Activated naive CD4-positive, alpha-beta T cell treated with anti-CD3 and anti-CD28 coated beads, Interleukin-2, amount 10 ng/mL, durations not matched to agents 7 days and 5 days (primary cell): Measurements from ENCODE around the gene CLCN7.

Experiments
- CTCF ChIA-PET: fragments of 350-600 bp; sonication (Branson Sonifier 250); formaldehyde crosslinking; loops from one replicate; lab custom pipeline; 2021; ENCODE audit warnings: antibody characterized with exemption; lab: Charles Lee
- DNase-seq: peaks from one replicate; pipeline ENCODE4 v3.0.0-alpha.2; 2020
- H3K27ac Mint-ChIP-seq: one replicate; pipeline ENCODE4 v1.8.0; 2021; ENCODE audit warnings: mild to moderate bottlenecking, moderate library complexity, mixed read lengths
- H3K27me3 Mint-ChIP-seq: one replicate; pipeline ENCODE4 v1.8.0; 2021; ENCODE audit warnings: mild to moderate bottlenecking, mixed read lengths
- H3K36me3 Mint-ChIP-seq: one replicate; pipeline ENCODE4 v1.8.0; 2021; ENCODE audit warnings: mixed read lengths
- H3K4me1 Mint-ChIP-seq: one replicate; pipeline ENCODE4 v1.8.0; 2021; ENCODE audit warnings: mixed read lengths
- H3K4me3 Mint-ChIP-seq: one replicate; pipeline ENCODE4 v1.8.0; 2021; ENCODE audit warnings: mild to moderate bottlenecking, moderate library complexity, mixed read lengths
- H3K9me3 Mint-ChIP-seq: one replicate; pipeline ENCODE4 v1.8.0; 2021; ENCODE audit warnings: mixed read lengths

CLCN7 gene

DNA sequence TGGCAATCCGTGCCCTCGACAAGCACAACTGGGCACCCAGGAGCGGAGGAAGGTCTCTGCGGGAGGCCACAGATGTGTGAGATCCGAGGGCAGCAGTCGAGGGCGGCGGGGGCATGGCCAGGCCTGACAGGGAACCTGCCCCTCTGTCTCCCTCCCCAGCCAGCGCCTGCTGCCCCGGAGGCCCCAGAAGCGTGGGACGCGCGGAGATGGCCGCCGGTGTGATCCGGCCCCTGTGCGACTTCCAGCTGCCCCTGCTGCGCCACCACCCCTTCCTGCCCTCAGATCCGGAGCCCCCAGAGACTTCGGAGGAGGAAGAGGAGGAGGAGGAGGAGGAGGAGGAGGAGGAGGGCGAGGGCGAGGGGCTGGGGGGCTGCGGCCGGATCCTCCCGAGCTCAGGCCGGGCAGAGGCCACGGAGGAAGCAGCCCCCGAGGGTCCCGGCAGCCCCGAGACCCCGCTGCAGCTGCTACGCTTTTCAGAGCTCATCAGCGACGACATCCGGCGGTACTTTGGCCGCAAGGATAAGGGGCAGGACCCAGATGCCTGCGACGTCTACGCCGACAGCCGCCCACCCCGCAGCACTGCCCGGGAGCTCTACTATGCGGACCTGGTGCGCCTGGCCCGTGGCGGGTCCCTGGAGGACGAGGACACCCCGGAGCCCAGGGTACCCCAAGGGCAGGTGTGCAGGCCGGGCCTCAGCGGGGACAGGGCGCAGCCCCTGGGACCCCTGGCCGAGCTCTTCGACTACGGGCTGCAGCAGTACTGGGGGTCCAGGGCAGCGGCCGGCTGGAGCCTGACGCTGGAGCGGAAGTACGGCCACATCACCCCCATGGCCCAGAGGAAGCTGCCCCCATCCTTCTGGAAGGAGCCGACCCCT, 42.2 kb downstream of the CLCN7 start:
- peak; percentile 30 for DNase-seq
- Mint-ChIP-seq H3K4me3 (no peak overlapping the region), H3K4me1 (no peaks in the 10 kb centered on the region), H3K27me3 (peaks cover 18% of the 10 kb centered on the region), H3K9me3 (no peaks in the 10 kb centered on the region), H3K27ac (no peak overlapping the region), H3K36me3 (no peaks in the 10 kb centered on the region)
- CTCF ChIA-PET, result interaction anchor here (1.4 kb wide), 1 partner anchor 10 kb away, joined by 4 read pairs; no protein-coding TSS in a partner anchor

- CTCF ChIA-PET, result no interaction called here
- no peak for DNase-seq
- no peak overlapping the region for H3K27ac Mint-ChIP-seq
- peaks cover 18% of the 10 kb centered on the region for H3K27me3 Mint-ChIP-seq
- H3K36me3 Mint-ChIP-seq, result no peaks in the 10 kb centered on the region
- no peak overlapping the region for H3K4me3 Mint-ChIP-seq
- no peaks in the 10 kb centered on the region for H3K4me1 Mint-ChIP-seq
- no peaks in the 10 kb centered on the region for H3K9me3 Mint-ChIP-seq
Observed at GRCh38 chr16:1431497-1432270, 43.1 kb downstream of the CLCN7 start.

GRCh38 chr16:1430759-1431496, 43.9 kb downstream of the CLCN7 start, which contains the start of gene PERCC1:
PERCC1 (plus strand) TSS chr16:1431078; CDS start chr16:1432594, 1,516 bp downstream.
- H3K27ac Mint-ChIP-seq, result no peak within 1 kb of the TSS
- peaks cover 18% of the 10 kb centered on the region for H3K27me3 Mint-ChIP-seq
- no peaks in the 10 kb centered on the region for H3K9me3 Mint-ChIP-seq
- no peak within 1 kb of the TSS for H3K4me3 Mint-ChIP-seq
- CTCF ChIA-PET, result no interaction called here
- H3K4me1 Mint-ChIP-seq, result no peaks in the 10 kb centered on the region
- no peaks in the 10 kb centered on the region for H3K36me3 Mint-ChIP-seq
- no peak for DNase-seq

DNA sequence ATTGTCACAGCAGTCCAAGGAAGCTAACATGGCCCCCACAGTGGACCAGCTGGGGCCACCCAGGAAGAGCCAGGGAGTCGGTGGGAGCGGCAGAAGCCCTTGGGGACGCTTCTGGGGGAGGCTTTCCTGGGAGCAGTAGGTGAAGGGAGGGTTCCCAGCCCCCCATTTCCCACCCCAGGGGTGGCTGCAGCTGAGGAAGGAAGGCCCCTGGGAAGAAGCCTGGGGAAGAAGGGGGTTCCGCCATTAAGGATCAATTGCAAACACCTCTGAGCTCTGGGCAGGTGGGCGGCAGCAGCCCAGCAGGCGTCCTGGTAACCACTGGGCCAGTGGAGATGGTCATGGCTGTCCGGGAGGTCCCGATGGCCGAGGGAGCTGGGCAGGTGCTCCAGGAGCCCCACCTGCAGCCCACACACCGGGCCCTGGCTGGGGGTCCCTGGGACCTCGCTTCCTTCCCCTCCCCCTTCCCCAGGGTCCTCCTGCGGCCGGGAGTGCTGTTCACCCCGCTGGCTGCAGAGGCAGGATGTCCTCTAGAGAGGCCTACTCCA, 44.5 kb downstream of the CLCN7 start:
- Mint-ChIP-seq H3K4me3 (no peak overlapping the region), H3K27ac (no peak overlapping the region), H3K36me3 (no peaks in the 10 kb centered on the region), H3K27me3 (peaks cover 18% of the 10 kb centered on the region), H3K4me1 (no peaks in the 10 kb centered on the region), H3K9me3 (no peaks in the 10 kb centered on the region)
- no peak for DNase-seq
- CTCF ChIA-PET, result no interaction called here

- H3K27me3 Mint-ChIP-seq, result peaks cover 18% of the 10 kb centered on the region
- CTCF ChIA-PET, result interaction anchor here (1.0 kb wide), 1 partner anchor 147 kb away, joined by 3 read pairs; no protein-coding TSS in a partner anchor
- no peaks in the 10 kb centered on the region for H3K4me1 Mint-ChIP-seq
- no peaks in the 10 kb centered on the region for H3K9me3 Mint-ChIP-seq
- no peak for DNase-seq
- H3K36me3 Mint-ChIP-seq, result no peaks in the 10 kb centered on the region
- H3K27ac Mint-ChIP-seq, result no peak overlapping the region
- no peak overlapping the region for H3K4me3 Mint-ChIP-seq
Observed at GRCh38 chr16:1429631-1430030, 45.2 kb downstream of the CLCN7 start.

DNA sequence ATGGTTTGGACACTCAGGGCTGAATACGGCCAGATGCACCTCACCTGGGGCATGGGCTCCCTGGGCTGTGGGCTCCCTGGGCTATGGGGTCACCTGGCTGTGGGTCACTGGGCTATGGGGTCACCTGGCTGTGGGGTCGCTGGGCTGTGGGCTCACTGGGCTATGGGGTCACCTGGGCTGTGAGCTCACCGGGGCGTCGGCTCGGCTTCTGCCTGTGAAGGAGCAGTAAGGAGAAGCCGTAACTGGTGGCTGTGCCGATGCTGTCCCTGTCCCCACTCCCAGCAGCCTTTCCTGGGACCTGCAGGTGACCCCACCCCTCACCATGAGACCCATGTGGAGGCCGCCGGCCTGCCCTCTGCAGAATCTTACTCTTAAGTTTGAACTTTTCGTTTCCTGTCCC, 45.8 kb downstream of the CLCN7 start:
- H3K9me3 Mint-ChIP-seq, result no peaks in the 10 kb centered on the region
- DNase-seq, result no peak
- H3K27ac Mint-ChIP-seq, result no peak overlapping the region
- peaks cover 18% of the 10 kb centered on the region for H3K27me3 Mint-ChIP-seq
- H3K4me1 Mint-ChIP-seq, result no peaks in the 10 kb centered on the region
- CTCF ChIA-PET, result interaction anchor here (0.6 to 1.7 kb wide), 4 partner anchors 12 to 278 kb away, joined by 3 read pairs; no protein-coding TSS in a partner anchor
- H3K36me3 Mint-ChIP-seq, result no peaks in the 10 kb centered on the region
- H3K4me3 Mint-ChIP-seq, result no peak overlapping the region

DNA sequence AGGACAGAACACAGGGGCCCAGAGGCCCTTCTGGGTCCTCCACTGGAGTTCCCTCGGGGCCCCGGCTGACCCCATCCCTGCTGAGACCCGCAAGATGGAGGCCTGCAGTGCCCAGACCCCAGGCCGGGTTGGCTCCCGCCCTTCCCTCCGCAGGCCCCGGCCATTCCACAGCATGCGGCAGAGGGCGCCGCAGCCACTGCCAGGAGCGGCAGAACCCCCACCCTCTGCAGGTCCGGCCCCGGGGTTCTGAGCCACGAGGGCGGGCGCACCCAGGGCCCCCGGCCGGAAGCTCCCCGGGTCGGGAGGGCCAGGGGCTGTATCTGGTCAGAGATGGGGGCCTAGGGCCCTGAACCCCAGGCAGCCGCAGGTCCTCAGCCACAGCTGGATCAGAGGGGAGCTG, 46.3 kb downstream of the CLCN7 start:
- Mint-ChIP-seq H3K4me1 (no peaks in the 10 kb centered on the region), H3K27me3 (peaks cover 18% of the 10 kb centered on the region), H3K9me3 (no peaks in the 10 kb centered on the region), H3K36me3 (no peaks in the 10 kb centered on the region), H3K27ac (no peak overlapping the region), H3K4me3 (no peak overlapping the region)
- CTCF ChIA-PET, result interaction anchor here (0.6 to 1.7 kb wide), 4 partner anchors 13 to 279 kb away, joined by 3 read pairs; no protein-coding TSS in a partner anchor
- peak; percentile 71 for DNase-seq

DNA sequence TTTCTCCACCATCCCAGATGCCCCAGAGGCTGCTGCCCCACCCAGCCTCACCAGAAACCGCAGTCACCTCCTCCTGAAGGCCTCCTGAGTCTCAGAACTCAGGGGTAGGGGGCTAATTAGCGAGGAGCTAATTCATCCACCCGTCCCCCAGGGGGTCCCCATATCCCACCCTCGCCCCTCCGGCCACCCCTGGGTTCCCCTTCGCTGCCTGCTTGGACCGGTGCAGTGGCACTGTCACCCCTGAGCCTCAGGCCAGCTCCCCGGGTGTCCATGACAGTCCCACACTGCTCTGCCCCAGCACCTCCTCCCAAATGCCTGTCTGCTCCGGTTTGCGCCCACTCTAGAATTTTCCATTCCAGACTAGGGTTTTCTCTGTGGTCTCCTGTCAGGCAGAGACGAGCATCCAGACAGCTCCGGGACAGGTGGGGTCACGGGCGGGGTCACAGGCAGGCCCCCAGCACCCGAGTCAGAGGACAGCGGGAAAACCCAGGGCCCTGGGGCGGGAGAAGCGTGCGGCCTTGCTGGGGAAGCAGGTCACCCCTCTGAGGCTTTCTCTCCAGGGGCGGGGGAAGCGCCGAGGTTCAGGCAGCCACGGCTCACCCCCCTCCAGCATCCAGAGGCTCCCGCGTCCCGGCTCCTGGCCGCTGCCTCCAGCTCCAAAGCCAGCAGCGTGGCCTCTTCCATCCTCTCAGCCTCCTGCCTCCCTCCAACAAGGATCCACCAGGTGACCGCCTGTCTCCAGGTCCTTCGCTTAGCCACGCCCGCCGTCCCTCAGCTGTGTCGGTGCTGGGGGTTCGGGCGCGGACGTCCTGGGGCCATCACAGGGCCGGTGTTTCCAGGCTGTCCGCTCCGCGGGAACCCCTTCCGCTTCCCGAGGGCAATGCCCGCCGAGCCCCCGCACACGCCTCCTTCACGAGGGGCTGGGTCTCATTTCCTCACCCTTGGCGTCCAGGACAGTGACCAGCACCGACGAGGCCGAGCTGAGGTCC, 47.1 kb downstream of the CLCN7 start:
- no peak overlapping the region for H3K4me3 Mint-ChIP-seq
- CTCF ChIA-PET, result interaction anchor here (1.1 to 1.7 kb wide), 3 partner anchors 14 to 280 kb away, joined by 3 read pairs; no protein-coding TSS in a partner anchor
- H3K36me3 Mint-ChIP-seq, result no peaks in the 10 kb centered on the region
- H3K4me1 Mint-ChIP-seq, result no peaks in the 10 kb centered on the region
- H3K27me3 Mint-ChIP-seq, result peaks cover 18% of the 10 kb centered on the region
- no peak for DNase-seq
- no peak overlapping the region for H3K27ac Mint-ChIP-seq
- H3K9me3 Mint-ChIP-seq, result no peaks in the 10 kb centered on the region

DNA sequence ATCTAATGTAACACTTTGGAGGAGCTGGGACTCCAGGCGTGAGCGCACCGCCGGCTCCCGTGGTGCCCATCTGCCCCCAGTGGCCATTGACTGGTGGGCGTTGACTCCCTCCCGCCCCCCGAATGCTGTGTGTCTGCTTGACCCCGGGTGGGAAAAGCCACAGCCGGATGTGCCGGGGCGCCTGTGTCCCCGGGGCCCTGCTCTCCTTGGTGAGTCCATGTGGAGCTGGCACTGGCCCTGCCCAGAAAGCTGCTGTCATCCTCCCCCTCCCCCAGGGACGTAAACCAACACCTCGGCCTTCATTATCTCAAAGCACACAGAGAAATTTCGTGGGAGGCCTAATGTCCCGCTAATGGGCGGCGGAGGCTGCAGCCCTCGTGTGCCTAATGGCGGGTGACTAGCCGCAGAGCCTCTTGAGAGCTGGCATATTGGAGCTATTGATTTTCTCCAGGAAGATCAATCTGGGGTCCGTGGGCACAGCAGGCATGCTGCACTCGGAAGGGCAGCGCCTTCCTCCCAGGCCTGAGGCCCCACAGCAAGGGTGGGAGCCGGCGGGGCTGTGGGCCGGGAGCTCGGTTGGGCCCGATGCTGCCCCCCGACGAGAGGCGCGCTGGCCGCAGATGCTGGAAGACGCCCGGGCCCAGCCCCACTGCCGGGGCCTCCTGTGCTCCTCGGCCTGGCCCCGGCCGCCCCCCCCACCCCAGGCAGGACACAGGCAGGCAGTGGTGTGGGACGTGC, 47.9 kb downstream of the CLCN7 start:
- no peak for DNase-seq
- no peak overlapping the region for H3K27ac Mint-ChIP-seq
- H3K36me3 Mint-ChIP-seq, result peaks cover 2% of the 10 kb centered on the region
- H3K4me1 Mint-ChIP-seq, result peaks cover 5% of the 10 kb centered on the region
- H3K4me3 Mint-ChIP-seq, result no peak overlapping the region
- H3K27me3 Mint-ChIP-seq, result peaks cover 9% of the 10 kb centered on the region
- H3K9me3 Mint-ChIP-seq, result peaks cover 4% of the 10 kb centered on the region
- CTCF ChIA-PET, result interaction anchor here (1.1 to 1.7 kb wide), 2 partner anchors 14 to 15 kb away, joined by 3 read pairs; no protein-coding TSS in a partner anchor

- H3K4me3 Mint-ChIP-seq, result no peak overlapping the region
- no peak for DNase-seq
- H3K9me3 Mint-ChIP-seq, result peaks cover 4% of the 10 kb centered on the region
- peak overlapping the region; percentile 37 for H3K27ac Mint-ChIP-seq
- peaks cover 10% of the 10 kb centered on the region for H3K27me3 Mint-ChIP-seq
- peaks cover 13% of the 10 kb centered on the region for H3K4me1 Mint-ChIP-seq
- CTCF ChIA-PET, result interaction anchor here (0.6 kb wide), 1 partner anchor 109 kb away, joined by 3 read pairs; no protein-coding TSS in a partner anchor
- peaks cover 2% of the 10 kb centered on the region for H3K36me3 Mint-ChIP-seq
Observed at GRCh38 chr16:1425616-1426370, 49.0 kb downstream of the CLCN7 start.

- H3K9me3 Mint-ChIP-seq, result peaks cover 4% of the 10 kb centered on the region
Observed at GRCh38 chr16:1424028-1424427, 50.8 kb downstream of the CLCN7 start.

More at GRCh38 chr16:1424028-1424427, 50.8 kb downstream of the CLCN7 start:
- Mint-ChIP-seq H3K27ac (no peak overlapping the region), H3K4me1 (peaks cover 25% of the 10 kb centered on the region), H3K27me3 (peaks cover 5% of the 10 kb centered on the region), H3K36me3 (peaks cover 3% of the 10 kb centered on the region), H3K4me3 (no peak overlapping the region)
- CTCF ChIA-PET, result interaction anchor here (0.8 kb wide), 1 partner anchor 8 kb away, joined by 3 read pairs; no protein-coding TSS in a partner anchor
- peak; percentile 30 for DNase-seq
